ENCODE measurements around the gene OSBPL5. TPM values are rescaled to one million over a fixed set of nuclear protein-coding genes. Genes with fewer than 3 reads are reported as not detected.

Gene OSBPL5
- total RNA-seq, 4 donors from 2014 or later, result 37.3 to 211 (median 105) TPM

GRCh38 chr11:3200388-3201111 lies 35.4 kb upstream of the OSBPL5 start:
- WGBS, 2 donors (ENCODE audit: low coverage in 1 of 2), result 50 to 64% methylated on average over 1 to 10 of the region's 12 CpGs
- Histone ChIP-seq H3K4me3 (no peak overlapping the region), H3K36me3 (no peaks in the 10 kb centered on the region), H3K27me3 (peaks cover 58% of the 10 kb centered on the region), H3K4me1 (peaks cover 0 to 9% (median 7%) of the 10 kb centered on the region in 4 donors), H3K27ac (no peak overlapping the region), H3K9me3 (no peaks in the 10 kb centered on the region)
- TF ChIP-seq CTCF (IDR thresholded peaks at IDR 0.05), result no peak
- no peak for TF ChIP-seq EP300 (IDR thresholded peaks at IDR 0.05; ENCODE audit: low read depth)
- no peak for TF ChIP-seq POLR2AphosphoS5 (IDR thresholded peaks at IDR 0.05)
- TF ChIP-seq POLR2A (IDR thresholded peaks at IDR 0.05), result no peak
- in situ Hi-C loops (cut with MboI; ENCODE audit: low pct_ligation_motif_present in 1 of 4, low pct_unique_long_range_greater_than_20kb in 1 of 4, low sequenced_read_pairs in 3 of 4), result loop anchor here in 2 of 4 donors (25.0 kb wide), 2 partner anchors 88 to 163 kb away; no protein-coding TSS in a partner anchor
- DNase-seq, result peak; percentile 5
- intact Hi-C loops (cut with DNase I; ENCODE audit: low total_unique reads), result no loop called here

- no peak for DNase-seq
- intact Hi-C loops (cut with DNase I; ENCODE audit: low total_unique reads), result no loop called here
- no peaks in the 10 kb centered on the region for H3K36me3 ChIP-seq
- 71% methylated on average over 19 of the region's 19 CpGs; no CpG with 5 or more reads in 1 of the 2 donors for WGBS, 2 donors (ENCODE audit: low coverage in 1 of 2)
- TF ChIP-seq EP300 (IDR thresholded peaks at IDR 0.05; ENCODE audit: low read depth) (no peak), POLR2AphosphoS5 (IDR thresholded peaks at IDR 0.05) (no peak), POLR2A (IDR thresholded peaks at IDR 0.05) (no peak), CTCF (IDR thresholded peaks at IDR 0.05) (no peak)
- peaks cover 58% of the 10 kb centered on the region for H3K27me3 ChIP-seq
- in situ Hi-C loops (cut with MboI; ENCODE audit: low pct_ligation_motif_present in 1 of 4, low pct_unique_long_range_greater_than_20kb in 1 of 4, low sequenced_read_pairs in 3 of 4), result loop anchor here in 2 of 4 donors (25.0 kb wide), 2 partner anchors 87 to 162 kb away; no protein-coding TSS in a partner anchor
- H3K27ac ChIP-seq, result no peak overlapping the region
- no peak overlapping the region for H3K4me3 ChIP-seq
- no peaks in the 10 kb centered on the region for H3K9me3 ChIP-seq
- peaks cover 0 to 9% (median 3%) of the 10 kb centered on the region in 4 donors for H3K4me1 ChIP-seq
These were observed 34.6 kb upstream of the OSBPL5 start for GRCh38 chr11:3199537-3200295.

GRCh38 chr11:3198815-3199214 lies 33.7 kb upstream of the OSBPL5 start:
- DNase-seq, result no peak
- Histone ChIP-seq H3K27ac (no peak overlapping the region), H3K36me3 (no peaks in the 10 kb centered on the region), H3K27me3 (peaks cover 52% of the 10 kb centered on the region), H3K9me3 (no peaks in the 10 kb centered on the region), H3K4me1 (peaks cover 0 to 9% (median 3%) of the 10 kb centered on the region in 4 donors), H3K4me3 (no peak overlapping the region)
- 83% methylated on average over 13 of the region's 15 CpGs; no CpG with 5 or more reads in 1 of the 2 donors for WGBS, 2 donors (ENCODE audit: low coverage in 1 of 2)
- in situ Hi-C loops (cut with MboI; ENCODE audit: low pct_ligation_motif_present in 1 of 4, low pct_unique_long_range_greater_than_20kb in 1 of 4, low sequenced_read_pairs in 3 of 4), result no loop called here
- no peak for TF ChIP-seq CTCF (IDR thresholded peaks at IDR 0.05)
- TF ChIP-seq EP300 (IDR thresholded peaks at IDR 0.05; ENCODE audit: low read depth), result no peak
- no peak for TF ChIP-seq POLR2AphosphoS5 (IDR thresholded peaks at IDR 0.05)
- TF ChIP-seq POLR2A (IDR thresholded peaks at IDR 0.05), result no peak
- intact Hi-C loops (cut with DNase I; ENCODE audit: low total_unique reads), result no loop called here

DNA sequence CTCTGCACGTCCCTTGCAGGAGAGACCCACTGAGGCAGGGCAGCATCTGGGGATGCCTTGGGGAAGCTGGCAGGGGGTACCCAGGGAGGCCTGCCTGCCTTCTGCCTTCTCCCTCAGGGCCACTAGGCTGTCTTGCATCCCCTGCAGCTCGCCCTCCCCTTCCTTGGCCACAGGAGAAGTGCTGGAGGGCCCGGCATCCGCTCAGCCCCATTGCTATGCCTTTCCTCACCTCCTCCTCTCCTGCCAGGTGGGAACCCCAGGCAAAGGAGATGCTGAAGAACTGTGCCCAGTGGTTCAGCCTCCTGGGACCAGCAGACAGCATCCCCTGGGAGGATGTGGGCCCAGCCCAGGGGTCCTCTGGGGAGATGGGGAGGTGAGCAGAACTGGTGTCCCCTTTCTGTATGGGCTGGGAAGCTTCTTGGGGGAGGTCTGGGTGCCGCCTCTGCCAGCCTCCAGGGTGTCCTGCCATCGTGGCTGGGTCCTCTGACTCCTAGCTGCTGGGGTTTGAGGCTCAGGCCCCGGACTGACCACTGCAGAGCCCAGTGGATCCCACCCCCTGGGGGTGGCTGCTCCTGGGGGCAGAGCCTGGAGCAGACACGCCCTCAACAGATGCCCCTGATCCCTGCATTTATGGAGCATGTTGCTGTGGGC lies 32.9 kb upstream of the OSBPL5 start:
- intact Hi-C loops (cut with DNase I; ENCODE audit: low total_unique reads), result no loop called here
- peaks cover 50% of the 10 kb centered on the region for H3K27me3 ChIP-seq
- no peak overlapping the region for H3K4me3 ChIP-seq
- no peaks in the 10 kb centered on the region for H3K9me3 ChIP-seq
- no peak for DNase-seq
- TF ChIP-seq CTCF (IDR thresholded peaks at IDR 0.05), result no peak
- no peak for TF ChIP-seq POLR2A (IDR thresholded peaks at IDR 0.05)
- TF ChIP-seq EP300 (IDR thresholded peaks at IDR 0.05; ENCODE audit: low read depth), result no peak
- TF ChIP-seq POLR2AphosphoS5 (IDR thresholded peaks at IDR 0.05), result no peak
- H3K4me1 ChIP-seq, result peaks cover 0 to 2% (median 0%) of the 10 kb centered on the region in 4 donors
- no peak overlapping the region for H3K27ac ChIP-seq
- no peaks in the 10 kb centered on the region for H3K36me3 ChIP-seq
- in situ Hi-C loops (cut with MboI; ENCODE audit: low pct_ligation_motif_present in 1 of 4, low pct_unique_long_range_greater_than_20kb in 1 of 4, low sequenced_read_pairs in 3 of 4), result no loop called here
- 79% methylated on average over 4 of the region's 8 CpGs; no CpG with 5 or more reads in 1 of the 2 donors for WGBS, 2 donors (ENCODE audit: low coverage in 1 of 2)
